ENCODE results near the gene SPIRE2.

DNA sequence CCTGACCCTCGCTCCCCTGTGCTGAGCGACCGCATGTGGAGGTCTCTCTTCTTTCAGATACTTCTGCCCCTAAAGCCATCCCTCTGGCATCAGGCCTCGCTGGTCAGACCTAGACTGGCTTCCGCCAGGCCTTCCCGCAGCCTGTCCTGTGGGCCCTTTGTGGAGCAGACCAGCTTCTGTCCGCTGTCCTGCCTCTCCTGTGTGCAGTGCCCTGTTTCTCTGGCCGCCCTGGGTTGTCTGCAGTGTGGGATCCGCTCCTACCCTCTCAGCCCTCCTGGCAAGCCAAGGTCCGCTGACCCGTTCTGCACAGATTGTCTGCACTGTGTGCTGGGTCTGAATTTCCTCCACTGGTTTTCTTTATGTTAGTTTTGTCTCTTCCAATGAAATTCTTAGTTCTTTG, 68.9 kb downstream of the SPIRE2 start:
- TF ChIP-seq, protein P1, sequence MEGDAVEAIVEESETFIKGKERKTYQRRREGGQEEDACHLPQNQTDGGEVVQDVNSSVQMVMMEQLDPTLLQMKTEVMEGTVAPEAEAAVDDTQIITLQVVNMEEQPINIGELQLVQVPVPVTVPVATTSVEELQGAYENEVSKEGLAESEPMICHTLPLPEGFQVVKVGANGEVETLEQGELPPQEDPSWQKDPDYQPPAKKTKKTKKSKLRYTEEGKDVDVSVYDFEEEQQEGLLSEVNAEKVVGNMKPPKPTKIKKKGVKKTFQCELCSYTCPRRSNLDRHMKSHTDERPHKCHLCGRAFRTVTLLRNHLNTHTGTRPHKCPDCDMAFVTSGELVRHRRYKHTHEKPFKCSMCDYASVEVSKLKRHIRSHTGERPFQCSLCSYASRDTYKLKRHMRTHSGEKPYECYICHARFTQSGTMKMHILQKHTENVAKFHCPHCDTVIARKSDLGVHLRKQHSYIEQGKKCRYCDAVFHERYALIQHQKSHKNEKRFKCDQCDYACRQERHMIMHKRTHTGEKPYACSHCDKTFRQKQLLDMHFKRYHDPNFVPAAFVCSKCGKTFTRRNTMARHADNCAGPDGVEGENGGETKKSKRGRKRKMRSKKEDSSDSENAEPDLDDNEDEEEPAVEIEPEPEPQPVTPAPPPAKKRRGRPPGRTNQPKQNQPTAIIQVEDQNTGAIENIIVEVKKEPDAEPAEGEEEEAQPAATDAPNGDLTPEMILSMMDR (IDR thresholded peaks at IDR 0.05): no peak
- TF ChIP-seq EP300 (IDR thresholded peaks at IDR 0.05): no peak
